Hematopoietic multipotent progenitor cell treated with erythropoietin and hydrocortisone succinate and interleukin-3 and kit ligand, for 6 days (in vitro differentiated cells): Measurements from ENCODE around the gene FAM25A.
"Not testable (repeated sequence)": the region's sequence is repeated elsewhere in the genome, so short reads cannot be mapped to it uniquely, and the experiment has no call there.

ENCODE experiments used
- DNase-seq: peaks from one replicate; pipeline ENCODE4 v3.0.0-alpha.2; 2015

The FAM25A gene

GRCh38 chr10:87014986-87015716 lies 4.9 kb upstream of the FAM25A start:
- DNase-seq: not testable (repeated sequence)

DNA sequence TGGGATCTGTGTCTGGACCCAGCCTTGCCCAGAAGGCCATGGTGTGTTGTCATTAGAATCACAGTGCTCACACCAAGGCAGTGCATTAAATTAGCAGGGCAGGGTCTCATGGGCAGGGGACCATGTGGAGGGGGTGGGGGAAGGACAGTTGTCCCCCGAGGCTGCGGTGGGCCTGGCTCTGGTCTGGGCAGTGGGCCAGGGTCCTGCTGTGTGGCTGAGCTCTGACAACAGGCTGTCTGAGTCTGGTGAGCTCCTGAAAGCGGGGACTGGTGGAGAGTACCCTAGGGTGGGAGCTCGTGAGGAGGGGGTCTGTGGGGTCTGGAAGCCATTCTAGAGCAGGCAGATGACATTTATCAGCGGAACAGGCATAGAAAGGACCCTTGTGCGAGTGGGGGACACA lies 2.0 kb upstream of the FAM25A start:
- DNase-seq: not testable (repeated sequence)

DNA sequence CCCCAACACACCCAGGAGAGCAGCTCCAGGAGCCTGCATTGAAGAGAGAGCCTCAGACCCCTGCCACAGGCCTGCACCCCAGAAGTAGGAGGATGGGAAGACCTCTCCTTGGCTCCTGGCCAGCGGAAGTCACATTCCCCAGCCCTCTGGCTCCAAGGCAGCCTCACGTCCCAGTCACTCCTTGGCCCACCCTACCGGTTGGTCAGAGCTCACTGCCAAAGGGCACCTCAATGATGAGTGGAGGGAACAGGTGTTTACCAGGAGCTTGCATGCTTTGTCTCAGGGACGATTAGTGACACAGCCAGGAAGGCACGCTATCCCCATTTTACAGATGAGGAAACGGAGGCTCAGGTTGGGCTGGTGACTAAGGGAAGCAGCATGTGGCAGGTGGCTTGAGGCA lies 1.0 kb upstream of the FAM25A start:
- DNase-seq: not testable (repeated sequence)

GRCh38 chr10:87019504-87019903 lies 590 bp upstream of the FAM25A start:
- DNase-seq: not testable (repeated sequence)

- DNase-seq: peak; percentile 64
These were observed 5.3 kb downstream of the FAM25A start for GRCh38 chr10:87025285-87025958.

GRCh38 chr10:87026747-87027508 lies 6.8 kb downstream of the FAM25A start:
- not testable (repeated sequence) for DNase-seq

DNA sequence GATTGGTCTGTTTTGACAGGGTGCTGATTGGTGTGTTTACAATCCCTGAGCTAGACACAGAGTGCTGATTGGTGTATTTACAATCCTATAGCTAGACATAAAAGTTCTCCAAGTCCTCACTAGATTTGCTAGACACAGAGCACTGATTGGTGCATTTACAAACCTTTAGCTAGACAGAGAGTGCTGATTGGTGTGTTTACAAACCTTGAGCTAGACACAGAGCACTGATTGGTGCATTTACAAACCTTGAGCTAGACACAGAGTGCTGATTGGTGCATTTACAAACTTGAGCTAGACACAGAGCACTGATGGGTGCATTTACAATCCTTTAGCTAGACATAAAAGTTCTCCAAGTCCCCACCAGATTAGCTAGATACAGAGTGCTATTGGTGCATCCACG lies 10.3 kb downstream of the FAM25A start:
- not testable (repeated sequence) for DNase-seq

DNA sequence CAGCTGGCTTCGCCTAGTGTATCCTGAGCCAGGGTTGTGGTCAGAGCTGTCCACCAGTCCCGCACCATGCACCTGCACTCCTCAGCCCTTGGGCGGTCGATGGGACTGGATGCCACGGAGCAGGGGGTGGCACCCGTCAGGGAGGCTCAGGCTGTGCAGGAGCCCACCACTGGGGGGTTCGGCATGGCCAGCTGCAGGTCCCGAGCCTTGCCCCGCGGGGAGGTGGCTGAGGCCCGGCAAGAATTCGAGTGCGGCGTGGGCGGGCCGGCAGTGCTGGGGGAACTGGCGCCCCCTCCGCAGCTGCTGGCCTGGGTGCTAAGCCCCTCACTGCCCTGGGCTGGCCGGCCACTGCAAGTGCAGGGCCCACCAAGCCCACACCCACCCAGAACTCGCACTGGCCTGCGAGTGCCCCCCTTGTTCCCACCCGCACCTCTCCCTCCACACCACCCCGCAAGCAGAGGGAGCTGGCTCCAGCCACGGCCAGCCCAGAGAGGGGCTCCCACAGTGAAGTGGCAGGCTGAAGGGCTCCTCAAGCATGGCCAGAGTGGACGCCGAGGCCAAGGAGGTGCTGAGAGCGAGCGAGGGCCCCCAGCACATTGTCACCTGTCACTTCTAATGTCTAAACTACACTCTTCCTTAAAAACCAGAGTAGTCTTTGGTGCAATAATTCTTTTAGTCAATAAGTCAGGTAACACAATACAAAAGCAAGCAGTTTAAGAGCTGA lies 11.0 kb downstream of the FAM25A start:
- DNase-seq: no peak

GRCh38 chr10:87036623-87037022 lies 16.5 kb downstream of the FAM25A start:
- no peak for DNase-seq

DNA sequence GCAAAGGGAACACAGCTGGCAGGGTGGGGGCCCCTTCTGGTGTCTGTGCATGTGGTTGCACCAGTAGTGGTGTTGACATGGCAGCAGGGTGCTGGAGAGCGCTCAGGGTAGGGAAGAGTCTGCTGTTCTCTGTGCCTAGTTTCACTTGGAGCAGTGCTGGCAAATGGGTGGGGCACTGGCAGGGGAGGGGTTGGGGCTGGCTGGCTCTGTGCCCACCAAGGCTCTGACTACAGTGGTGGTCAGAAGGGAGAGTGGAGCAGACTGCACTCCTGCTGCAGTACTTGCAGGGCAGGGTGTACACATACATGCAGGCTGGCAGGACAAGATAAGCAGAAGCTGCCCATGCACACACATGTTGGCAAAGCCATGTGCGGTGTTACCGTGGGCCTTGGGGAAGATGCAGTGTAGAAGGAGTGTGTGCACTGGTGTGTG lies 18.2 kb downstream of the FAM25A start:
- DNase-seq: peak; percentile 86

- peak; percentile 55 for DNase-seq
These were observed 18.7 kb downstream of the FAM25A start for GRCh38 chr10:87038786-87039185.

DNA sequence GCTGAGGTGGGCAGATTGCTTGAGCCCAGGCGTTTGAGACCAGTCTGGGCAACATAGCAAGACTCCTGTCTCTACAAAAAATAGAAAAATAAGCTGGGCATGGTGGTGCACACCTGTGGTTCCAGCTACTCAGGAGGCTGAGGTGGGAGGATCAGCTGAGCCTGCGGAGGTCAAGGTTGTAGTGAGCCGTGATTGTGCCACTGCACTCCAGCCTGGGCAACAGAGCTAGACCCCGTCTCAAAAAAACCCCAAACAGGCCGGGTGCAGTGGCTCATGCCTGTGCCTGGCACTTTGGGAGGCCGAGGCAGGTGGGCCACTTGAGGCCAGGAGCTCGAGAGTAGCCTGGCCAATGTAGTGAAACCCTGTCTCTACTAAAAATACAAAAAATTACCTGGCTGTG lies 23.5 kb downstream of the FAM25A start:
- DNase-seq: not testable (repeated sequence)

GRCh38 chr10:87045434-87045938 lies 25.4 kb downstream of the FAM25A start:
- no peak for DNase-seq

- peak; percentile 11 for DNase-seq
These were observed 33.0 kb downstream of the FAM25A start for GRCh38 chr10:87053111-87053510.

DNA sequence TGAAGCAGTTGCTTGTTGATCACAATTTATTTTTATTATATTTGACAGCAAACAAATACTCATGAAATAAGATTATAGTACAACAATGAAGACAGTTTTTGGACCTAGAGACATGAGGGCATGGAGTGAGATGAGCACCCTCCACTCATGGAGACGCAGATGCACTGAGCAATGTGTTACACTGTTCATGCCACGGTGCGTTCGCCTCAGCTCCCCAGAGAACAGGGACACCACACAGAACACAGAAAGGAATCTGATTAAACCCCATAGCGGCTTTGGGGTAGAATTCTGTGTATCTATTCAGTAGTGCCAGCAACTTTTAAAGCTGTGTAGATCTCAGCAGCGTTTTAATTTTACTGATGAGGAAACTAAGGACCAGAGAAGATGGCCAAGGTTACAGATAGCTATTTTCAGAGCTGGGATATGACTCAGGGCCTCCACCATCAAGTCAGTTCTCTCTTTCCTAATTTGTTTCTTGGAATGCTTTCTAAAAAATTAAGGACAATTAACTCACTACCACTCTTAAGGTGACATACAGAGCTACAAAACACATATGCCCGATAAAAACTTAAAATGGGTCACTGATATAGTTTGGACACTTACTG lies 33.6 kb downstream of the FAM25A start:
- no peak for DNase-seq

DNA sequence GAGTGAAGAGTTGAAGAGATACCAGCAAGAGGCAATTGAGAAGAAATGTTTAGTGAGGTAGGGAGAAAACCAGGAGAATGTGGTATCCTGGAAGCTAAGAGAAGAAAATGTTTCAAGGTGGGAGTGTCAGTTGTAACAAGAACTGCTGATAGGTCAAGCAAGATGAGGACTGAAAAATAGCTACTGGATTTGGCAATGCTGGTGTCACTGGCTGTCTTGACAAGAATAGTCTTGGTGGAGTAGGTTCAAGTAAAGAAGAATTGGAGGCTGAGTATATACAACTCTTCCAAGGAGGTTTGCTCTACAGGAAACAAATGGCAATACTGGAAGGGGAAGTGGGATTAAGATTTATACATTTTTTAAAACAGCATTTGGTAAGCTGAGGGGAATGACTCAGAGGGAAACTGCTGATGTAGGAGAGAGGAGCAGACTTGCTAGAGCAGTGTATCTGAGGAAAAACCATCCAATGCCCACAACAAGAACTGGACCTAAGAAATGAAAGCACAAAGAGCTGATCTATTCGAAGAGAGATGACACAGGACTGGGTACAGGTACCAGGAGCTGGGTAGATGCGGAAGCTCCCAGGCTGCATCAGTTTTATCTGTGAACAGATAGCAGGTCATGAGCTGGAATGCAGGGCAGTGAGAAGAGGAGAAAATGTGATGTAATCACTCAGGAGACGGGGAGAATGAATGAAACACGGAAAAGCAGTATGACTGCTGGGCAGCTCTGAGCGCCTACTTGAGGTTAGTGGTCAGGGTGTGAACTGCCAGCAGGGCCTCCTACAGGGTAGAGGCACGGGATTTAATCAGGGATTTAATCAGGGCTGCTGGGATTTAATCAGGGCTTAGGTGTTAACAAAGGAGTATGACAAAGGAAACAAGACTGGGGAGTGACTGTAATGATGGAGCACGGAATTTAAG lies 34.5 kb downstream of the FAM25A start:
- no peak for DNase-seq

DNA sequence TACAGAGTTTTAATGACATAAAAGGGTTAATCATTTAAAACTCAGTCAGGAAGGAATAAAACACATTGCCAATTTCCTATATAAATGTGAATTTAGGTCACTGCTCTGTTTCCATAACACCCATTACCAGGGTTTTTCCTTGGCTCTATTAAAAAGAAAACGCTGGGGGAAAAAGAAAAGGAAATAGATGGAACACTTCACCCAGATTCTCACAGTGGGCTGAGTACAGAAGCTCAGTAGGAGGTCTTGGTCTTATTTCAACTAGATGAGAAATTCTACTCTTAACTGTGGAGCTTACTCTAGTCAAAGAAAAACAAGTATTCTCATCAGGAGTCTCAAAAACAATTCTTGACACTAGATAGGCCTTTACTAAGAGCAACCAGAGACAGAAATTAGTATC lies 38.1 kb downstream of the FAM25A start:
- DNase-seq: no peak

DNA sequence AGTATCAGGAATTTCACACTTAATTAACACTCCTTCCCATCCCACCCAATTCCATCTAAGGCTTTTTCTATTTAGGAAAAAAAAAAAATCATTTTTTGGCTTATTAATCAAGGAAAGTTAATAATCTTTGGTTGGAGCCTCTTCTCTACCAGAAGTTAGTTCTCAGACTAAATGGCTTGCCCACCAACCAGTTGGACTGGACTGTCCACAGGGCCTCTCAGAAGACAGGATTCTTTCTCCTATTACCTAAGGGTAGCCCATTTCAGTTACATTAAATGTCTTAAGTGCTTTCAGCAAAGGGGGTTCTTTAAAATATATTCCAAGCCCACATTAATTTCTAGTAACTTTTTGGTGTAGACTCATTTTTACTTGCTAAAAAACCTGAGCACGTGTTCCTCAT lies 39.3 kb downstream of the FAM25A start:
- no peak for DNase-seq

GRCh38 chr10:87060280-87060928 lies 40.3 kb downstream of the FAM25A start:
- DNase-seq: no peak

- DNase-seq: no peak
These were observed 44.6 kb downstream of the FAM25A start for GRCh38 chr10:87064651-87065050.

DNA sequence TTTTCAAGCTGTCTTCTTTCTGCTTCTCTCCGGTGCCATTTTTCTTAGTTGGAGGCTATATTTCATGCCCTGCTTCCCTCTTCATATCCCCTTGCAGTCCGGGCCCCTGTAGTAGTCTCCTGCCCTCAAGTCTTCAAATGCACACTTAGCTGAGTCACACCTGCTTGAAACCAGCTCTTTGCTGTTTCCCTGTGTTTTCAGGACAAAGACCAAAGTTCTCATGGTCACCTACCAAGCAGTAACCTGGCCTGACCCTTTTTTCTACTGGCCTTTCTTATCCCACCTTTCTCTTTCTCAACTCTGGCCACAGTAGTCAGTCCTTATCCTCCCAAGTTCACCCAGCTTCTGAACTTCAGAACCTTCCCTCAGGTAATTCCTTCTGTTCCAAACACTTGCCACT lies 46.1 kb downstream of the FAM25A start:
- DNase-seq: no peak
